HG02870 (cell line): ENCODE data around the gene SLX1A.
"Not testable (repeated sequence)": the region's sequence is repeated elsewhere in the genome, so short reads cannot be mapped to it uniquely, and the experiment has no call there.

Source experiments
- ATAC-seq: cut with Tn5 transposase; IDR thresholded peaks from one replicate; pipeline ENCODE4 v1.9.1; 2021; ENCODE audit warnings: mild to moderate bottlenecking, moderate library complexity; ENCODE audit not compliant: unreplicated experiment

Gene SLX1A

DNA sequence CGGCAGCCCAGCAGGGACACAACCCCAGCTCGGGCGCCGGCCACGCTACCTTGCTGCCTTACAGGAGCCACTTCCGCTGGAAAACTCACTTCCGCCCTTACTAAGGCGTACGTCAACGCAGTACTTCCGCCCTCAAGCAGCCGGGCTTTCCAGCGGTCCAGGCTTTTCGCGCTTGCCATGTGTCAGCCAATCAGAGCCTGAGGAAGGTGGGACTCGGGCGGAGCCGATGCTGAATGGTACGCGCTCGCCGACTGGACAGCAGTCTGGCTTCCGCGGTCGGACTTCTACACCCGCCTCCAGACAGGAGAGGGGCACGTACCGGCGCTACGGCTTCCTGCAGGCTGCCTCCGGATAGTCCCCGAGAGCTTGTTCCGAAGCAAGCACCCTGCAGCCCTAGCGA is at the start of gene SLX1A, which contains the start of gene BOLA2B:
Gene SLX1A, plus strand, starts transcription at position 261 of the 400 bp plus-strand sequence. CDS start 210 bp downstream, outside the sequence.
Gene BOLA2B, minus strand, starts transcription at position 52 of the 400 bp plus-strand sequence. CDS start 71 bp downstream, outside the sequence.
- ATAC-seq: peak; percentile 85

DNA sequence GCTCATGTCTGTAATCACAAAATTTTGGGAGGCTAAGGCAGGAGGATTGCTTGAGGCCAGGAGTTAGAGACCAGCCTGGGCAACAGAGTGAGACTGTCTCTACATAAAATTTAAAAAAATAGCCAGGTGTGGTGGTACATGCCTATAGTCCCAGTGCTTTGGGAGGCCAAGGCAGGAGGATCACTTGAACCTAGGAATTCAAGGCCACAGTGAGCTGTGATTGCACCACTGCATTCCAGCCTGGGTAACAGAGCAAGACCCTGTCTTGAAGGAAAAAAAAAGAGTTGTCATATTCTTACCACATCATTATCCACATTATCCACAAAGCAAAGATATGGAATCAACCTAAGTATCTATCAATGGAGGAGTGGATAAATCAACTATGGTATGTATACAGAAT is 49.7 kb upstream of the SLX1A start:
- no peak for ATAC-seq

DNA sequence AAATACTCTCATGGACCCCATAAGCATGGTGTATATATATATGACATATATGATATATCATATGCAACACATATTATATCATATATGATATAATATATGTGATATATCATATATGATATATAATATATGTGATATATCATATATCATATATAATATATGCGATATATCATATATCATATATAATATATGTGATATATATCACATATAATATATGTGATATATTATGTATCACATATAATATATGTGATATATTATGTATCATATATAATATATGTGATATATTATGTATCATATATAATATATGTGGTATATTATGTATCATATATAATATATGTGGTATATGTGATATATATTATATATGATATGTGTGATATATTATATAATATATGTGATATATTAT is 48.8 kb upstream of the SLX1A start:
- no peak for ATAC-seq

DNA sequence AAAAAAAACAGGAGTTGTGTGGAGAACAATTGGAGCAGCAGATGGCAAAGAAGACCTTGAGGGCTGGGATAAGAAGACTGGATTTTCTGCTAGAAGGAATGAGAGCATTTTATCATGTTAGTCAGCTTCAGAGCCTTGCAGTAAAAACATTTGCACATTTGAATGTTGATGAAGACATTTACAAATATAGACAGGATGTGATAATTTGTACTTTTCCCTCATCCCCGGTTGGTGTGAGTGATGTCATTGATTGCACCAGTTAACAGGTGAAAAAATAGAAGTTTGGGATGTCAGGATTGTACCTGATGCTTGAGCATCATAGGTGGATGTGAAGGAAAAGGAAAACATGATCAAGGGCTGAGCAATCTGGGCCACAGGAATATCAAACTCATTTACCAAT is 48.0 kb upstream of the SLX1A start:
- ATAC-seq: no peak

DNA sequence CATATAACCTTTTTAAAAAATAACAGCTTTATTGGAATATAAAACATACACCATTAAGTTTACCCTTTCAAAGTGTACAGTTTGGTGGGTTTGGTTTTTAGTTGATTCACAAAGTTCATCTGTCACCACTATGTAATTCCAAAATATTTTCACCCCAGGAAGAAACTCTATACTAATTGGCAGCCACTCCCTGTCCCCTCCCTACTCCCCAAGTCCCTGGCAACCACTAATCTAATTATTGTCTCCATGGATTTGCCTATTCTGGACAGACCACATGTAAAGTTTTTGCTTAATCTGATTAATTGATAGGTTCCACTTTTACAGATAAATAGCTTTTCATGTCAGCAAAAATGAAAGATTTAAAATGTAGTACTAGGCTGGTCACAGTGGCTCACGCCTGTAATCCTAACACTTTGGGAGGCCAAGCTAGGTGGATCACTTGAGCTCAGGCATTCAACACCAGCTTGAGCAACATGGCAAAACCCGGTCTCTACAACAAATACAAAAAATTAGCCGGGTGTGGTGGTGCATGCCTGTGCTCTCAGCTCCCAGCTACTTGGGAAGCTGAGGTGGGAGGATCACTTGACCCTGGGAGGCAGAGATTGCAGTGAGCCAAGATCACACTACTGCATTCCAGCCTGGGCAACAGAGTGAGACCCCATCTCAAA is 45.7 kb upstream of the SLX1A start:
- no peak for ATAC-seq

DNA sequence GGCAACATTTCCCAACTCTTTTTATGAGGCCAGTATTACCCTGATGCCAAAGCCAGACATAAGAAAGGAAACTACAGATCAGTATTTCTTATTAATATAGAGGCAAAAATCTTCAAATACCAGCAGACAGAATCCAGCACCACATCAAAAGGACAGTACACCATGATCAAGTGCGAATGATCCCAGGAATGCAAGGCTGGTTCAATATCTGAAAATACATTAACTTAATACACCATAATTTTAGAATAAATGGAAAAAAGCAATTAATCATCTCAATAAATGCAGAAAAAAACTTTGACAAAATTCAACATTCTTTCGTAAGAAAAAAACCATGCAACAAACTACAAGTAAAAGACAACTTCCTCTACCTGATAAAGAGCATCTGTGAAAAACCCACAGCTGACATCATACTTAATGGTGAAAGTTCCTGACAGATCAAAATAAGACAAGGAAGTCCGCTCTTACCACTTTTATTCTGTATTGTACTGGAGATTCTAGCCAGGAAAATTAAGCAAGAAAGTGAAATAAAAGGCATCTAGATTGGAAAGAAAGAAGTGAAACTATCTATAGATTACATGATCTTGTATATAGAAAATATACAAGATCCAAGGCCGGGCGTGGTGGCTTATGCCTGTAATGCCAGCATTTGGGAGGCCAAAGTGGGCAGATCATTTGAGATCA is 44.3 kb upstream of the SLX1A start:
- ATAC-seq: no peak

DNA sequence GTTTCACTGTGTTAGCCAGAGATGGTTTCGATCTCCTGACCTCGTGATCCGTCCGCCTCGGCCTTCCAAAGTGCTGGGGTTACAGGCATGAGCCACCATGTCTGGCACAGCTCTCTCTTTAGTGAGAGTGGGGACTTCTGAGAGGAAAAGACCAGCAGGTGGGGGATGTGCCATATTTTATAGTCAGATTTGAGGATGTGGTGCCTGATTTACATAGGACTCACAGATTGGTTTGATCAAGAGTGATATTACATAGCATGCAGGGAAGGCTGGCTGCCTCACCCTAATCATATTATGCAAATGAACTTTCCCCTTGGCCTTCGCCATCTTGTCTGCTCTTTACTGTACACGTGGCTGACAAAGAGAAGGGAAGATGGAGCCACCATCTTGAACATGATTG is 42.6 kb upstream of the SLX1A start:
- no peak for ATAC-seq

DNA sequence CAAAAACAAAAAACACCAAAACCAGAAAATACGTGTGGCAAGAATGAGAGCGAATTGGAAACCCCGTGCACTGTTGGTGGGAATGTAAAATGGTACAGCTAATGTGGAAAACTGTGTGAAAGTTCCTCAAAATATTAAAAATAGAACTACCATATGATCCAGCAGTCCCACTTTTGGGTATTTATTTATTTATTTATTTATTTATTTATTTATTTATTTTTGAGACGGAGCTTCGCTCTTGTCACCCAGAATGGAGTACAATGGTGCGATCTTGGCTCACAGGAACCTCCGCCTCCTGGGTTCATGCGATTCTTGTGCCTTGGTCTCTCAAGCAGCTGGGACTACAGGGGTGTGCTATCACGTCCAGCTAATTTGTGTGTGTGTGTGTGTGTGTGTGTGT is 41.2 kb upstream of the SLX1A start:
- no peak for ATAC-seq

DNA sequence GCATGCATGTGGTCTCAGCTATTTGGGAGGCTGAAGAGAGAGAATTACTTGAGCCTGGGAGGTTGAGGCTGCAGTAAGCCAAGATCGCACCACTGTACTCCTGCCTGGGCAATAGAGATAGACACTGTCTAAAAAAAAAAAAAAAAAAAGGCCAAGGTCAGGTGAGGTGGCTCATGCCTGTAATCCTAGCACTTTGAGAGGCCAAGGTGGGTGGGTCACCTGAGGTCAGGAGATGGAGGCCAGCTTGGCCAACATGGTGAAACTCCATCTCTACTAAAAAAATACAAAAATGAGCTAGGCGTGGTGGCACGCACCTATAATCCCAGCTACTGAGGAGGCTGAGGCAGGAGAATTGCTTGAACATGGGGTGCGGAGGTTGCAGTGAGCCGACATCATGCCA is 38.5 kb upstream of the SLX1A start:
- no peak for ATAC-seq

DNA sequence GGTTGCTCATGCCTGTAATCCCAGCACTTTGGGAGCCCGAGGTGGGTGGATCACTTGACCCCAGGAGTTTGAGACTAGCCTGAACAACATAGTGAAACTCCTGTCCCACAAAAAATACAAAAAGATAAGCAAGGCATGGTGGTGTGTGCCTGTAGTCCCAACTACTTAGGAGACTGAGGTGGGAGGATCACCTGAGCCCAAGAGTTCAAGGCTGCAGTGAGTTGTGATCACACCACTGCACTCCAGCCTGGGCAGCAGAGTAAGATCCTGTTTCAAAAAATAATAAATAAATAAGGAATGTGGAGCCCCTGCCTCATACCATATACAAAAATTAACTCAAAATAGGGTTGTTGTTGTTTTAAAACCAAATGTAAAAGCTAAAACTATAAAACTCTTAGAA is 36.5 kb upstream of the SLX1A start:
- ATAC-seq: no peak

DNA sequence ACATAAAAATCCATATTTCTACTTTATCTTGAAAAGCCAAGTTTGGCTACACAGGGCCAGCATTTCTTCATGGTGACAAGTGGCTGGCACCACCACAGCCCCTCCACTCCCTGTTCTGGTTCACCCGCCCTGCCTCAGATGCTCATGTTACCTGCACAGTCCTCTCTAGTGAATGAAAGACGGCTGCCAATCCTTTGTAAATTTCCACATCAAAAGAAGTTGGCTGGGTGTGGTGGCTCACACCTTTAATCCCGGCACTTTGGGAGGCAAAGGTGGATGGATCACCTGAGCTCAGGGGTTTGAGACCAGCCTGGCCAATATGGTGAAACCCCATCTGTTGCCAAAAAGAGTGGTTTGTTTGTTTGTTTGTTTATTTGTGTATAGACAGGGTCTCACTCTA is 30.1 kb upstream of the SLX1A start:
- no peak for ATAC-seq

DNA sequence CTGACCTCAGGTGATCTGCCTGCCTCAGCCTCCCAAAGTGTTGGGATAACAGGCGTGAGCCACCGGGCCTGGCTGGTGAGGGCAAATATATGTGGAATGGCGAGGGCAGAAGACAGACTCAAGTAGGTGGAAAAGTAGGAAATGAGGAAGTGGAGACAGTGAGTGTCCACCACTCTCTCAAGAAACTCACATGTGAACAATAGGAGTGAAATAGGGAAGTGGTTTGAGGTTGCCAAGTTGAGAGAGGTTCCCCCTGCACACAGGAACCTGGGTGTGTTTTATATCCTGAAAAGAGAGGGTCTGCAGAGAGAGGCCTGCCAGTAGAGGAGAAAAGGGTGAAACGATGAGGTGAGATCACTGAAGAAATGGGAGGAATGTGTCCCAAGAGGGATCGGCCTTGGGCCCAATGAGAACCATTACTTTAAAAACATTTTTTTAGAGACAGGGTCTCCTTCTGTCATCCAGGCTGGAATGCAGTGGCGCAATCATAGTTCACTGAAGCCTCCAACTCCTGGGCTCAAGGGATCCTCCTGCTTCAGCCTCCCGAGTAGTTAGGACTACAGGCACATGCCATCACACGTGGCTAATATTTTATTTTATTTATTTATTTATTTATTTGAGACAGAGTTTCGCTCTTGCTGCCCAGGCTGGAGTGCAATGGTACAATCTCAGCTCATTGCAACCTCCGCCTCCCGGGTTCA is 27.3 kb upstream of the SLX1A start:
- ATAC-seq: no peak

DNA sequence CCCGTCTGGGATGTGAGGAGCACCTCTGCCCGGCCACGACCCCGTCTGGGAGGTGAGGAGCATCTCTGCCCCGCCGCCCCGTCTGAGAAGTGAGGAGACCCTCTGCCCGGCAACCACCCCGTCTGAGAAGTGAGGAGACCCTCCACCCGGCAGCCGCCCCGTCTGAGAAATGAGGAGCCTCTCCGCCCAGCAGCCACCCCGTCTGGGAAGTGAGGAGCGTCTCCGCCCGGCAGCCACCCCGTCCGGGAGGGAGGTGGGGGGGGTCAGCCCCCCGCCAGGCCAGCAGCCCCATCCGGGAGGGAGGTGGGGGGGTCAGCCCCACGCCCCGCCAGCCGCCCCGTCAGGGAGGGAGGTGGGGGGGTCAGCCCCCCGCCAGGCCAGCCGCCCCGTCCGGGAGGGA is 24.9 kb upstream of the SLX1A start:
- ATAC-seq: not testable (repeated sequence)

DNA sequence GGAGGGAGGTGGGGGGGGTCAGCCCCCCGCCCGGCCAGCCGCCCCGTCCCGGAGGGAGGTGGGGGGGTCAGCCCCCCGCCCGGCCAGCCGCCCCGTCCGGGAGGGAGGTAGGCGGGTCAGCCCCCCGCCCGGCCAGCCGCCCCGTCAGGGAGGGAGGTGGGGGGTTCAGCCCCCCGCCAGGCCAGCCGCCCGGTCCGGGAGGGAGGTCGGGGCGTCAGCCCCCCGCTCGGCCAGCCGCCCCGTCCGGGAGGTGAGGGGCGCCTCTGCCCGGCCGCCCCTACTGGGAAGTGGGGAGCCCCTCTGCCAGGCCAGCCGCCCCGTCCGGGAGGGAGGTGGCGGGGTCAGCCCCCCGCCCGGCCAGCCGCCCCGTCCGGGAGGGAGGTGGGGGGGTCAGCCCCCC is 24.3 kb upstream of the SLX1A start:
- ATAC-seq: not testable (repeated sequence)

DNA sequence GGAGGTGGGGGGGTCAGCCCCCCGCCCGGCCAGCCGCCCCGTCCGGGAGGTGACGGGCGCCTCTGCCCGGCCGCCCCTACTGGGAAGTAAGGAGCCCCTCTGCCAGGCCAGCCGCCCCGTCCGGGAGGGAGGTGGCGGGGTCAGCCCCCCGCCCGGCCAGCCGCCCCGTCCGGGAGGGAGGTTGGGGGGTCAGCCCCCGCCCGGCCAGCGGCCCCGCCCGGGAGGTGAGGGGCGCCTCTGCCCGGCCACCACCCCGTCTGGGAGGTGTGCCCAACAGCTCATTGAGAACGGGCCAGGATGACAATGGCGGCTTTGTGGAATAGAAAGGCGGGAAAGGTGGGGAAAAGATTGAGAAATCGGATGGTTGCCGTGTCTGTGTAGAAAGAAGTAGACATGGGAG is 23.5 kb upstream of the SLX1A start:
- ATAC-seq: not testable (repeated sequence)

DNA sequence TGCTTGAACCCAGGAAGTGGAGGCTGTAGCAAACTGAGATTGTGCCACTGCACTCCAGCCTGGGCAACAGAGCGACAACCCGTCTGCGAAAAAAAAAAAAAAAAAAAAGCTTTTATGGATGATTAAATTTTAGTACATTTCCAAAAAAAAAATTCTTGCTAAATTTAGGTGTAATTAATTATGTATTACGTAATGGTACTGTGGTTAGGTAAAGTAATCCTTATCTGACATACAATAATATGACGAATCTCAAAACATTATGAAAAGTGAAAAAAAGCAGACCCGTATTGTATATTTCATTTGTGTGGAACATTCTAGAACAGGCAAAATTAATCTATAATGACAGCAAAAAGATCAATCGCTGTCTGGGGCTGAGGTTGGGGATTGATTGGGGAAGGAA is 20.6 kb upstream of the SLX1A start:
- ATAC-seq: no peak

DNA sequence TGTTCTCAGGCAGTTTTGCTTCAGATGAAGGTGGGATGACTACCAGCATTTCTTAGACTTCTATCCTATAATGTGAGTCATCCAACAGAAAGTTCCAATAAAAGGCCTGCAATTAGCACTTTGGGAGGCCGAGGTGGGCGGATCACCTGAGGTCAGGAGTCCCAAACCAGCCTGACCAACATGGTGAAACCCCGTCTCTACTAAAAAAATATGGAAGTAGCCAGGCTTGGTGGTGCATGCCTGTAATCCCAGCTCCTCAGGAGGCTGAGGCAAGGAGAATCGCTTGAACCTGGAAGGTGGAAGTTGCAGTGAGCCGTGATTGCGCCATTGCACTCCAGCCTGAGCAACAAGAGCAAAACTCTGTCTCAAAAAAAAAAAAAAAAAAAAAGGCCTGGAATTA is 16.8 kb upstream of the SLX1A start:
- ATAC-seq: not testable (repeated sequence)

DNA sequence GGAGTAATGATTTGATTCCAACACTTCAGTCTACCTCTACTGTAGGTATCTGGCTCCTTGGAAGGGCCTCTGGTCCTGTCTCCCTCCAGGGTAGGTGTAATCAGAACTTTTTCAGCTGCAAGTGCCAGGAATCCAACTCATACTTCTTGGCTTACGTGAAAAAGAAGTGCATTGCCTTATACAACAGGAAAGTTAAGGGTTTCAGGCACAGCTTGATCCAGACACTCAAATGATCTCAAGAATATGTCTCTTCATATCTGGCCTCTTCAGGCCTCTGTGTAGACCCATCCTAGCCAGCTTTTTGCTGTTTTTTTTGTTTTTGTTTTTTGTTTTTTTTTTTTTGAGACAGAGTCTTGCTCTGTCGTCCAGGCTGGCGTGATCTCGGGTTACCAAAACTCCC is 14.5 kb upstream of the SLX1A start:
- ATAC-seq: no peak

DNA sequence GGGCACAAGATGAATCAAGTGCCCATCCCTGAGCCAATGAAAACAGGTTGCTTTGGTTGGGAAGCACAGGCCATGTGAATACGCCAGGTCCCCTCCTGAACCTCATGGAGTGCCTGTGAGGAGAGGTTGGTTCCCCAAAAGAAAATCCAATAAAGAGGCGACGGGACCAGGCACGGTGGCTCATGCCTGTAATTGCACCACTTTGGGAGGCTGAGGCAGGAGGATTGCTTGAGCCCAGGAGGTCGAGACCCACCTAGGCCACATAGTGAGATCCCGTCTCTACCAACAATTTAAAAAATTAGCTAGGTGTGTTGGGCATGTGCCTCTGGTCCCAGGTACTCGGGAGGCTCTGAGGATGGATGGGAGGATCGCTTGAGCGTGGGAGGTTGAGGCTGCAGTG is 13.7 kb upstream of the SLX1A start:
- no peak for ATAC-seq

DNA sequence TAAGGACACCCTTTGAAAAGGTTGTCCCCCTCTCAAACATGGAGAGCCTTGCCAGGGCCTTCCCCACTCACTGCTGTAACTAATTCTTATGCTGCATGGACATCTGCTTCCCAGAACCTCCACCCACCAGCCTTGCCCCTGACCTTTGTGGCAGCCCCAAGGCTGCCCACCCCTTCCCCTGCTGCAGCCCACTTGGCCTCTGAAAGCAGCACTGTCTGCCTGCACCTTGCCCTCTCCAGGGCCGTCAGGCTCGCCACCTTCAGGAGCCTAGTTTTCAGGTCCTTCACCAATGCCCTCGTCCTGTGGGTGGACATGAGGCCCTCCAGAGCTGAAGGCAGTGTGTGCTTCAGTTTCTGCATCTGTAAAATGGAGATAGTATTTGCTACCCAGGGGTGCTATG is 12.9 kb upstream of the SLX1A start:
- no peak for ATAC-seq

DNA sequence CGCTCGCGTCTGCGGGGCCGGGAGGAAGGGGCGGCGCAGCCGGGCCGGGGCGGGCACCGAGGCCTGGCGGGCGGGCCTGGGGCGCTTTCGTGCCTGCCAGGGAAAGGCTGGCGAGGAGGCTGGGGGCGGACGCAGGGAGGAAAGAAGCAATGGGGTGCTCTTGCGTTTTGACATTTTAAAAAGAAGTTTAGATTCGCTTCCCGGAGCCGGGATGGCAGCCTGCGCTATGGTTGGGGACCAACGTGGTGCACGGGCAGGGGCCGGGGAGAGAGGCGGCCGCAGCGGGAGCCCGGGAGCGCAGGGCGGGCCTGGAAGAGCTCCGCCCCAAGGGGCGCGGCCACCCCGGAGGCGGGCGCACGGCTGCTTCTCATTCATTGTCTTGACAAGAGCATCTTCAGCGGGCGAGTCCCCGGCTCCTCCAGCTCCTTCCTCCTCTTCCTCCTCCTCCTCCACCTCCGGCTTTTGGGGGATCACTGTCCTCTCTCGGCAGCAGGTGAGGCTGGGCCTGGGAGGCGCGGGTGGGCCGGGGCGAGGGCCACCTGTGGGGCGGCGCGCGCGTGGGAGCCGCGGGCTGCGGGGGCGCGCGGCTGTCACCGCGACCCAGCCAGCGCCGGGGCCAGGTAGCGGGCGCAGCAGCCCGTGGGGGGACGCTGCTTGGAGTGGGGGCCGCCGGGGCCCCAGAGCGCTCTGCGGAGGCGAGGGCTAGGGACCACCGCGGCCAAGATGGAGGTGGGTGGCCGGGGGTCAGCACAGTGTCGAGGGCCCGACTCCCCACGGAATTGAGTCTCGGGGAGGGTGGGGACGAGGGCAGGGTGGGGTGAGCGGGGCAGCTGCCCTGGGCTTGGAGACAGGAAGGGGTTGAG is 10.2 kb upstream of the SLX1A start, which contains the start of gene CORO1A:
Gene CORO1A, plus strand, starts transcription at position 370 of the 863 bp plus-strand sequence. CDS start 1,608 bp downstream, outside the sequence.
- ATAC-seq: peak; percentile 44
